Mucosa of descending colon (tissue), 3 donors: ENCODE data around the gene NOBOX. TPM values are rescaled to one million over a fixed set of nuclear protein-coding genes. Genes with fewer than 3 reads are reported as not detected.

Source experiments
- ATAC-seq: fragments of 200-7000 bp; cut with Tn5 transposase; one replicate; pipeline ENCODE4 v1.9.1; 2020; ENCODE audit warnings: mild to moderate bottlenecking, moderate library complexity
- DNase-seq, 3 donors: peaks; one replicate each; pipeline ENCODE4 v3.0.0-alpha.2; 2020
- H3K36me3 ChIP-seq: fragments of 200-600 bp; one replicate; pipeline ENCODE4 v1.8.0; 2021; ENCODE audit warnings: low read depth, mild to moderate bottlenecking
- H3K4me1 ChIP-seq: fragments of 200-600 bp; one replicate; pipeline ENCODE4 v1.8.0; 2021; ENCODE audit warnings: low read depth, mild to moderate bottlenecking
- H3K4me3 ChIP-seq: fragments of 200-600 bp; one replicate; pipeline ENCODE4 v1.8.0; 2021; ENCODE audit warnings: mild to moderate bottlenecking
- H3K9me3 ChIP-seq: fragments of 200-600 bp; one replicate; pipeline ENCODE4 v1.8.0; 2021; ENCODE audit warnings: mild to moderate bottlenecking
- CTCF ChIP-seq: fragments of 200-600 bp; IDR thresholded peaks from one replicate; pipeline ENCODE4 v1.8.0; 2022; ENCODE audit warnings: antibody characterized with exemption, mild to moderate bottlenecking
- intact Hi-C, 2 donors: fragments of 100-400 bp; cut with DNase I in 1 of 2; cut with micrococcal nuclease in 1 of 2; formaldehyde crosslinking; loops; one replicate each; pipeline versions ENCODE4 v1.11.0 to v1.11.1; 2022; cut with DNase I, micrococcal nuclease
- total RNA-seq, 3 donors: library from RNA; stranded (reverse); fragmentation: NEBNext Ultra II Directional in 2 of 3; extraction: Animal tissue kit (Norgen Biotek cat#: 25700) in 2 of 3; gene quantifications; one replicate each; pipeline versions ENCODE4 v1.2.1 to v1.2.4, GENCODE V29; 2021 to 2023
- donor health status: DM: no; HTN: no; CAD: no; lungs with moderate emphysema.
- donor health status: DM: no; HTN: no; CAD: no.
- donor health status: DM: no; HTN: yes; CAD: no.

The NOBOX gene
- total RNA-seq, 3 donors from 2014 or later, result not detected

GRCh38 chr7:144403102-144403501, 391 bp downstream of the NOBOX start:
- H3K9me3 ChIP-seq, result no peaks in the 10 kb centered on the region

GRCh38 chr7:144401490-144401889, 2.0 kb downstream of the NOBOX start:
- TF ChIP-seq CTCF, result no peak
- DNase-seq (no peak), ATAC-seq (no peak)
- no peak overlapping the region for H3K4me3 ChIP-seq
- no peaks in the 10 kb centered on the region for H3K36me3 ChIP-seq
- H3K9me3 ChIP-seq, result no peaks in the 10 kb centered on the region
- no peaks in the 10 kb centered on the region for H3K4me1 ChIP-seq
- intact Hi-C loops, result no loop called here

More at GRCh38 chr7:144403102-144403501, 391 bp downstream of the NOBOX start:
- no peak for TF ChIP-seq CTCF
- Histone ChIP-seq H3K4me3 (no peak overlapping the region), H3K4me1 (no peaks in the 10 kb centered on the region), H3K36me3 (no peaks in the 10 kb centered on the region)
- ATAC-seq, result no peak
- DNase-seq, result no peak
- intact Hi-C loops, result no loop called here

- no peak for TF ChIP-seq CTCF
- intact Hi-C loops, result no loop called here
- Histone ChIP-seq H3K36me3 (no peaks in the 10 kb centered on the region), H3K4me3 (no peak overlapping the region), H3K4me1 (no peaks in the 10 kb centered on the region), H3K9me3 (no peaks in the 10 kb centered on the region)
- ATAC-seq (no peak), DNase-seq (no peak)
Observed at GRCh38 chr7:144399946-144400345, 3.5 kb downstream of the NOBOX start.

- H3K4me1 ChIP-seq, result no peaks in the 10 kb centered on the region
- ATAC-seq (no peak), DNase-seq (no peak)
- H3K9me3 ChIP-seq, result no peaks in the 10 kb centered on the region
- no peak overlapping the region for H3K4me3 ChIP-seq
- H3K36me3 ChIP-seq, result no peaks in the 10 kb centered on the region
- intact Hi-C loops, result no loop called here
- no peak for TF ChIP-seq CTCF
Observed at GRCh38 chr7:144398911-144399310, 4.6 kb downstream of the NOBOX start.

- ATAC-seq (no peak), DNase-seq (no peak)
- intact Hi-C loops, result no loop called here
- Histone ChIP-seq H3K4me1 (no peaks in the 10 kb centered on the region), H3K4me3 (no peak overlapping the region), H3K9me3 (no peaks in the 10 kb centered on the region), H3K36me3 (no peaks in the 10 kb centered on the region)
- TF ChIP-seq CTCF, result no peak
Observed at GRCh38 chr7:144398291-144398690, 5.2 kb downstream of the NOBOX start.

- ATAC-seq (no peak), DNase-seq (no peak)
- intact Hi-C loops, result no loop called here
- Histone ChIP-seq H3K9me3 (no peaks in the 10 kb centered on the region), H3K4me1 (peaks cover 2% of the 10 kb centered on the region), H3K36me3 (no peaks in the 10 kb centered on the region), H3K4me3 (no peak overlapping the region)
- TF ChIP-seq CTCF, result no peak
Observed at GRCh38 chr7:144397086-144397485, 6.4 kb downstream of the NOBOX start.
